Measurements from ENCODE around the gene GSG1L.

DNA sequence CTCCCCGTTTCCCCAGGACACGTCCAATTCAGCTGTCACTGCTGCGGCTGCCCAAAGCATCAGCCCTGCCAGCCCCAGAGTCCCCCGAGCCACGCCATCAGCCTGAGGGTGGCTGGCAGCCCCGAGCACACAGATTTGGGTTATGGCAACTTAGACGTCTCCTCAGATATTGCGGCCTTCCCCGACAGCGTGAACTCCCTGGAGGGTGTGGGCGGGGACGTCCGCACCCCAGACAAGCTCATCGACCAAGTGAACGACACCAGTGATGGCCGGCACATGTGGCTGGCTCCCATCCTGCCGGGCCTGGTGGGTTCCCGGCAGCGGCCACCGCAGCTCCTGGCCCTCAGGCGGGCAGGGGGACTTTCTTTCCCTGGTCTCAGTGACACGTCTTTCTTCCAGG is 288.7 kb downstream of the GSG1L start:
- TF ChIP-seq POLR2A (IDR thresholded peaks at IDR 0.05; ENCODE audit: low read length) (no peak), GATA1 (IDR thresholded peaks at IDR 0.05; ENCODE audit: low read depth, low read length) (no peak)

Measured in erythroblast (primary cell).